ENCODE results near the gene SHLD1.
"Not testable (repeated sequence)": the region's sequence is repeated elsewhere in the genome, so short reads cannot be mapped to it uniquely, and the experiment has no call there.

SHLD1 gene

GRCh38 chr20:5748246-5748645, 2.0 kb upstream of the SHLD1 start:
- H3K27me3 Mint-ChIP-seq, result peaks cover 6% of the 10 kb centered on the region
- H3K9me3 Mint-ChIP-seq, result peaks cover 2% of the 10 kb centered on the region
- no peak for DNase-seq
- peaks cover 19% of the 10 kb centered on the region for H3K4me1 Mint-ChIP-seq
- no peak overlapping the region for H3K4me3 Mint-ChIP-seq
- H3K36me3 Mint-ChIP-seq, result peaks cover 9% of the 10 kb centered on the region
- CTCF ChIA-PET, result no interaction called here
- no peak overlapping the region for H3K27ac Mint-ChIP-seq

GRCh38 chr20:5749512-5749951, 669 bp upstream of the SHLD1 start:
- H3K4me1 Mint-ChIP-seq, result peaks cover 22% of the 10 kb centered on the region
- DNase-seq, H3K27me3 Mint-ChIP-seq, H3K4me3 Mint-ChIP-seq, H3K9me3 Mint-ChIP-seq, CTCF ChIA-PET, H3K27ac Mint-ChIP-seq: not testable (repeated sequence)
- H3K36me3 Mint-ChIP-seq, result peaks cover 12% of the 10 kb centered on the region

DNA sequence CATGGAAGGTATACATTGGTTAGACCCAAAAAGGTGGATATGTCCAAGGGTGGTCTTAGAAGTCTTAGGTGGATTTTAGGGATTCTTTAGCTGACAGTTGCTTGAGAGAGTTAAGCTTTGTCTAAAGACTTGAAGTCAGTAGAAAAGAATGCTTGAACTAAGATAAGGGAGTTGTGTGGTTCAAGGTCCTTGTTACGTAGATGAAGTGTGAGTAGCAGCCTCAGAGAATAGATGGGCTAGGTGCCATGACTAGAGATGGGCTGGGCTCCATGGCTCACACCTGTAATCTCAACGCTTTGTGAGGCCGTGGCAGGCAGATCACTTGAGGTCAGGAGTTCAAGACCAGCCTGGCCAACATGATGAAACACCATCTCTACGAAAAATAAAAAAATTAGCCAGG, 1.7 kb downstream of the SHLD1 start:
- peak overlapping the region; percentile 89 for H3K4me3 Mint-ChIP-seq
- peaks cover 2% of the 10 kb centered on the region for H3K9me3 Mint-ChIP-seq
- DNase-seq, result no peak
- CTCF ChIA-PET, result interaction anchor here (0.7 kb wide), 1 partner anchor 93 kb away, joined by 4 read pairs; no protein-coding TSS in a partner anchor
- H3K27ac Mint-ChIP-seq, result no peak overlapping the region
- H3K36me3 Mint-ChIP-seq, result peaks cover 17% of the 10 kb centered on the region
- peaks cover 22% of the 10 kb centered on the region for H3K4me1 Mint-ChIP-seq
- H3K27me3 Mint-ChIP-seq, result peaks cover 4% of the 10 kb centered on the region

- no peak overlapping the region for H3K4me3 Mint-ChIP-seq
- peaks cover 2% of the 10 kb centered on the region for H3K9me3 Mint-ChIP-seq
- H3K27me3 Mint-ChIP-seq, result peaks cover 4% of the 10 kb centered on the region
- H3K4me1 Mint-ChIP-seq, result peaks cover 29% of the 10 kb centered on the region
- peaks cover 24% of the 10 kb centered on the region for H3K36me3 Mint-ChIP-seq
- no peak for DNase-seq
- CTCF ChIA-PET, result no interaction called here
- H3K27ac Mint-ChIP-seq, result no peak overlapping the region
Observed at GRCh38 chr20:5753814-5754213, 3.6 kb downstream of the SHLD1 start.

- H3K27ac Mint-ChIP-seq, result no peak overlapping the region
Observed at GRCh38 chr20:5757949-5758348, 7.7 kb downstream of the SHLD1 start.

GRCh38 chr20:5766085-5766764, 16.0 kb downstream of the SHLD1 start:
- Mint-ChIP-seq H3K36me3 (peaks cover 17% of the 10 kb centered on the region), H3K27ac (no peak overlapping the region), H3K27me3 (no peaks in the 10 kb centered on the region), H3K4me3 (no peak overlapping the region), H3K9me3 (no peaks in the 10 kb centered on the region), H3K4me1 (peaks cover 12% of the 10 kb centered on the region)
- no peak for DNase-seq
- CTCF ChIA-PET, result interaction anchor here (0.9 kb wide), 1 partner anchor 22 kb away, joined by 3 read pairs; no protein-coding TSS in a partner anchor

More at GRCh38 chr20:5757949-5758348, 7.7 kb downstream of the SHLD1 start:
- H3K36me3 Mint-ChIP-seq, result peaks cover 30% of the 10 kb centered on the region
- no peak overlapping the region for H3K4me3 Mint-ChIP-seq
- no peaks in the 10 kb centered on the region for H3K9me3 Mint-ChIP-seq
- no peaks in the 10 kb centered on the region for H3K27me3 Mint-ChIP-seq
- H3K4me1 Mint-ChIP-seq, result peaks cover 16% of the 10 kb centered on the region
- CTCF ChIA-PET, result no interaction called here
- no peak for DNase-seq

GRCh38 chr20:5767493-5768098, 17.4 kb downstream of the SHLD1 start:
- H3K4me3 Mint-ChIP-seq, result no peak overlapping the region
- peaks cover 12% of the 10 kb centered on the region for H3K4me1 Mint-ChIP-seq
- no peaks in the 10 kb centered on the region for H3K9me3 Mint-ChIP-seq
- H3K36me3 Mint-ChIP-seq, result peaks cover 15% of the 10 kb centered on the region
- CTCF ChIA-PET, result no interaction called here
- H3K27me3 Mint-ChIP-seq, result no peaks in the 10 kb centered on the region
- H3K27ac Mint-ChIP-seq, result no peak overlapping the region
- no peak for DNase-seq

- no peaks in the 10 kb centered on the region for H3K9me3 Mint-ChIP-seq
- H3K27ac Mint-ChIP-seq, result no peak overlapping the region
- H3K27me3 Mint-ChIP-seq, result no peaks in the 10 kb centered on the region
- DNase-seq, result no peak
- peaks cover 28% of the 10 kb centered on the region for H3K36me3 Mint-ChIP-seq
- CTCF ChIA-PET, result interaction anchor here (1.4 kb wide), 1 partner anchor 202 kb away, joined by 3 read pairs; no protein-coding TSS in a partner anchor
- H3K4me3 Mint-ChIP-seq, result no peak overlapping the region
- peaks cover 8% of the 10 kb centered on the region for H3K4me1 Mint-ChIP-seq
Observed at GRCh38 chr20:5770231-5770986, 20.2 kb downstream of the SHLD1 start.

GRCh38 chr20:5770987-5771318, 20.8 kb downstream of the SHLD1 start:
- no peak overlapping the region for H3K27ac Mint-ChIP-seq
- peaks cover 28% of the 10 kb centered on the region for H3K36me3 Mint-ChIP-seq
- no peaks in the 10 kb centered on the region for H3K27me3 Mint-ChIP-seq
- H3K9me3 Mint-ChIP-seq, result no peaks in the 10 kb centered on the region
- CTCF ChIA-PET, result no interaction called here
- DNase-seq, result no peak
- peaks cover 8% of the 10 kb centered on the region for H3K4me1 Mint-ChIP-seq
- no peak overlapping the region for H3K4me3 Mint-ChIP-seq

GRCh38 chr20:5772704-5773103, 22.5 kb downstream of the SHLD1 start:
- H3K27me3 Mint-ChIP-seq, result no peaks in the 10 kb centered on the region
- CTCF ChIA-PET, result no interaction called here

DNA sequence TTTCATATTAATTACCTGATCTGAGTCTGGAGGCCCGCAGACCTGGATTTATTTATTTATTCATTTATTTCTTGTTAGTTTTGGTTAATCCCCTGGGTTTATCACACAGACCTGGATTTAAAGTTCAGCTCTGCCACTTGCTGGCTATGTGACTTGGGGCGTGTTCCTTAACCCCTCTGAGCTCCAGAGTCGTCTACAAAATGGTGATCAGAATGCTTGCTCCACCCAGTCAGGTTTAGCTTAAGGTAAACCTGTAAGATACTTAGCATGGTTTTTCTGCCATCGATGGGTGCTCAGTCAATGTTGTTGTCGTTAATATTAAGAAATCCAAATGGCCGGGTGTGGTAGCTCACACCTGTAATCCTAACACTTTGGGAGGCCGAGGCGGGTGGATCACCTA, 23.4 kb downstream of the SHLD1 start:
- no peaks in the 10 kb centered on the region for H3K9me3 Mint-ChIP-seq
- H3K36me3 Mint-ChIP-seq, result peaks cover 23% of the 10 kb centered on the region
- H3K4me3 Mint-ChIP-seq, result no peak overlapping the region
- no peak overlapping the region for H3K27ac Mint-ChIP-seq
- DNase-seq, result no peak
- no peaks in the 10 kb centered on the region for H3K27me3 Mint-ChIP-seq
- CTCF ChIA-PET, result no interaction called here
- H3K4me1 Mint-ChIP-seq, result peaks cover 8% of the 10 kb centered on the region

More at GRCh38 chr20:5772704-5773103, 22.5 kb downstream of the SHLD1 start:
- no peak for DNase-seq
- Mint-ChIP-seq H3K36me3 (peaks cover 25% of the 10 kb centered on the region), H3K9me3 (no peaks in the 10 kb centered on the region), H3K27ac (no peak overlapping the region), H3K4me3 (no peak overlapping the region), H3K4me1 (peaks cover 8% of the 10 kb centered on the region)

DNA sequence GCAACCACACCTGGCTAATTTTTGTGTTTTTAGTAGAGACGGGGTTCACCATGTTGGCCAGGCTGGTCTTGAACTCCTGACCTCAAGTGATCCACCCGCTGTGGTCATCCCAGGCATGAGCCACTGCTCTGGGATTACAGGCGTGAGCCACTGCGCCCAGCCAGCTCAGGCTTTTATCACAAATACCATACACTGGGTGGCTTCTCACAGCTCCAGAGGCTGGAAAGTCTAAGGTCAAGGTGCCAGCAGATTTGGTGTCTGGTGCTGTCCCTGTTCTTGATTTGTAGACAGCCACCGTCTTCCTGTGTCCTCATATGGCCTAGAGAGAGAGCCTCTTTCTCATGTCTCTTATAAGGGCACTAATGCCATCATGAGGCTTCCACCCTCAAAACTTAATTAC, 25.9 kb downstream of the SHLD1 start:
- peaks cover 3% of the 10 kb centered on the region for H3K4me1 Mint-ChIP-seq
- DNase-seq, result no peak
- no peaks in the 10 kb centered on the region for H3K9me3 Mint-ChIP-seq
- no peaks in the 10 kb centered on the region for H3K27me3 Mint-ChIP-seq
- CTCF ChIA-PET, result interaction anchor here (1.5 kb wide), 1 partner anchor 12 kb away, joined by 4 read pairs; no protein-coding TSS in a partner anchor
- H3K4me3 Mint-ChIP-seq, result no peak overlapping the region
- H3K36me3 Mint-ChIP-seq, result peaks cover 28% of the 10 kb centered on the region
- no peak overlapping the region for H3K27ac Mint-ChIP-seq

GRCh38 chr20:5779071-5779900, 29.1 kb downstream of the SHLD1 start:
- CTCF ChIA-PET, result interaction anchor here (1.3 kb wide), 1 partner anchor 210 kb away, joined by 3 read pairs; no protein-coding TSS in a partner anchor
- H3K4me1 Mint-ChIP-seq, result peaks cover 3% of the 10 kb centered on the region
- peaks cover 24% of the 10 kb centered on the region for H3K36me3 Mint-ChIP-seq
- H3K27ac Mint-ChIP-seq, result peak overlapping the region; percentile 19
- no peaks in the 10 kb centered on the region for H3K27me3 Mint-ChIP-seq
- no peaks in the 10 kb centered on the region for H3K9me3 Mint-ChIP-seq
- H3K4me3 Mint-ChIP-seq, result no peak overlapping the region
- no peak for DNase-seq

DNA sequence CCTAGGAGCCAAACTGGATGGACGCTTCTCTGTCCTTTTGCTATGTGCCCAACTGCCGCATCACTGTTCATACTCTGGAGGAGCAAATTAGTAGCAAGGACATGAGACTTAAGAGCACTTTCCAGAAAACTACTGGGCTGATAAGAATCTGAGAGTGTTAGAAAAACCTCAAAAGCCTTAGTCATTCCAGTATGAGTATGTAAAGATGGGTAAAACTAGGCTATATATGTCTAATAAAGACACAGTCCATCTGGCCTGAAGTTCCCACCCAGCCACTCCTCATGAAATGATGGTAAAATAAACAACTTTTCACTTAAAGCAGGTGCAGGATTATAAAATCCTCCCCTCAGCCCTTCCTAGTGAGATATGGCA, 30.6 kb downstream of the SHLD1 start:
- no peaks in the 10 kb centered on the region for H3K9me3 Mint-ChIP-seq
- CTCF ChIA-PET, result interaction anchor here (1.3 kb wide), 1 partner anchor 212 kb away, joined by 3 read pairs; no protein-coding TSS in a partner anchor
- no peaks in the 10 kb centered on the region for H3K27me3 Mint-ChIP-seq
- DNase-seq, result no peak
- peaks cover 19% of the 10 kb centered on the region for H3K36me3 Mint-ChIP-seq
- peaks cover 3% of the 10 kb centered on the region for H3K4me1 Mint-ChIP-seq
- no peak overlapping the region for H3K27ac Mint-ChIP-seq
- no peak overlapping the region for H3K4me3 Mint-ChIP-seq

Measured in activated naive CD4-positive, alpha-beta T cell treated with anti-CD3 and anti-CD28 coated beads, Interleukin-2, amount 10 ng/mL, durations not matched to agents 7 days and 5 days (primary cell).